Type B pancreatic cell (in vitro differentiated cells): Measurements from ENCODE around the gene GATA6. TPM values are rescaled to one million over a fixed set of nuclear protein-coding genes. Genes with fewer than 3 reads are reported as not detected.
A peak's percentile ranks its signal among the peaks of the same experiment; 100 is the strongest.

ENCODE experiments used
- DNase-seq: peaks from one replicate; pipeline ENCODE4 v3.0.0; 2021; ENCODE audit warnings: mixed read lengths; ENCODE audit not compliant: unreplicated experiment; ENCODE audit errors: extremely low spot score
- H3K27ac Mint-ChIP-seq: 2 replicates; pipeline ENCODE4 v1.8.0; 2021; ENCODE audit warnings: mild to moderate bottlenecking, mixed read lengths
- H3K27me3 Mint-ChIP-seq: 2 replicates; pipeline ENCODE4 v1.8.0; 2021; ENCODE audit warnings: mixed read lengths
- H3K36me3 Mint-ChIP-seq: 2 replicates; pipeline ENCODE4 v1.8.0; 2021; ENCODE audit warnings: mixed read lengths
- H3K4me1 Mint-ChIP-seq: one replicate; pipeline ENCODE4 v1.8.0; 2021; ENCODE audit warnings: mixed read lengths; ENCODE audit not compliant: unreplicated experiment
- H3K4me3 Mint-ChIP-seq: 2 replicates; pipeline ENCODE4 v1.8.0; 2021; ENCODE audit warnings: mild to moderate bottlenecking, mixed read lengths
- H3K9me3 Mint-ChIP-seq: 2 replicates; pipeline ENCODE4 v1.8.0; 2021; ENCODE audit warnings: mixed read lengths
- total RNA-seq: library from RNA; stranded (reverse); gene quantifications from 2 replicates; pipeline ENCODE4 v1.2.1, GENCODE V29; 2021; ENCODE audit warnings: low replicate concordance
- TF ChIP-seq, protein P1 (sequence below): fragments of 200-600 bp; sonication (generic); conservative IDR thresholded peaks from 2 replicates; pipeline ENCODE4 v1.5.0; 2021; ENCODE audit warnings: antibody characterized with exemption, mild to moderate bottlenecking

The GATA6 gene
- total RNA-seq, 1 donor from 2014 or later: 37.7 TPM

DNA sequence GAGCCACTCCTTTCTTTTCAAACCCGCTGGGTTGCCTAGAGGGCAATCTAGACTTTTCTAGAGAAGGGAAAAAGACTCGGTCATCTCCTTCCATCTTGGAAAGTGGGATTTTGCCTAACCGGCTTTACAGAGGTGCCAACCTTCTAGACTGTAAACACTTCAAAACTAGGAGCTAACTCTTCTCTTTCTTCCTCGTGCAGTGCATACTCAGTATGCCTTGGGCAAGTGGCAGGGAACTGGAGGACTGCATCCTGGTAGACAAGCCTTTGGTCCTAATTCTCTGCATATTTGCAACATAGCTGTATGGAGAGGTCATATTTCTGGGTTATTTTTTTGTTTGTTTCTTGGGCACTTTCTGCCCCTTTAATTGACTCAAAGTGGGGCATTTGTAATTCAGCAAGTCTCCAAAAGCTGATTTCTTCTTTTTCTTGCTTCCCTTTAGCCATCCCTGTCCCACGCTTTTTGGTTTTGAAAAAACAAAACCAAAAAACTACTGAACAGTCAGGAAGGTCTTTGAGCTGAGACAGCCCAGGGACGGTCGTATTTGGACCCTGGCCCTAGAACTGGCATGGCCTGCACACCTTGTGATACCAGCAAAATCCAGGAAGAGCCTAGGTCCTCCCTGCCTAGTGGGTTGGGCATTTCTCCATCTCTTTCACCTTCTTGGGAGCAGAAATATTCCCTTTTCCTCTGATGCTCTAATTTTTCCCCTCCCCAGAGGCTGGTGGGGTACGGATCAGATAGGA, 5.8 kb upstream of the GATA6 start:
- no peak for DNase-seq
- Mint-ChIP-seq H3K27ac (peak overlapping the region; percentile 52), H3K9me3 (no peaks in the 10 kb centered on the region), H3K27me3 (peaks cover 81% of the 10 kb centered on the region), H3K36me3 (no peaks in the 10 kb centered on the region), H3K4me3 (peak overlapping the region; percentile 76), H3K4me1 (peaks cover 8% of the 10 kb centered on the region)
- TF ChIP-seq, protein P1, sequence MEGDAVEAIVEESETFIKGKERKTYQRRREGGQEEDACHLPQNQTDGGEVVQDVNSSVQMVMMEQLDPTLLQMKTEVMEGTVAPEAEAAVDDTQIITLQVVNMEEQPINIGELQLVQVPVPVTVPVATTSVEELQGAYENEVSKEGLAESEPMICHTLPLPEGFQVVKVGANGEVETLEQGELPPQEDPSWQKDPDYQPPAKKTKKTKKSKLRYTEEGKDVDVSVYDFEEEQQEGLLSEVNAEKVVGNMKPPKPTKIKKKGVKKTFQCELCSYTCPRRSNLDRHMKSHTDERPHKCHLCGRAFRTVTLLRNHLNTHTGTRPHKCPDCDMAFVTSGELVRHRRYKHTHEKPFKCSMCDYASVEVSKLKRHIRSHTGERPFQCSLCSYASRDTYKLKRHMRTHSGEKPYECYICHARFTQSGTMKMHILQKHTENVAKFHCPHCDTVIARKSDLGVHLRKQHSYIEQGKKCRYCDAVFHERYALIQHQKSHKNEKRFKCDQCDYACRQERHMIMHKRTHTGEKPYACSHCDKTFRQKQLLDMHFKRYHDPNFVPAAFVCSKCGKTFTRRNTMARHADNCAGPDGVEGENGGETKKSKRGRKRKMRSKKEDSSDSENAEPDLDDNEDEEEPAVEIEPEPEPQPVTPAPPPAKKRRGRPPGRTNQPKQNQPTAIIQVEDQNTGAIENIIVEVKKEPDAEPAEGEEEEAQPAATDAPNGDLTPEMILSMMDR: no peak

DNA sequence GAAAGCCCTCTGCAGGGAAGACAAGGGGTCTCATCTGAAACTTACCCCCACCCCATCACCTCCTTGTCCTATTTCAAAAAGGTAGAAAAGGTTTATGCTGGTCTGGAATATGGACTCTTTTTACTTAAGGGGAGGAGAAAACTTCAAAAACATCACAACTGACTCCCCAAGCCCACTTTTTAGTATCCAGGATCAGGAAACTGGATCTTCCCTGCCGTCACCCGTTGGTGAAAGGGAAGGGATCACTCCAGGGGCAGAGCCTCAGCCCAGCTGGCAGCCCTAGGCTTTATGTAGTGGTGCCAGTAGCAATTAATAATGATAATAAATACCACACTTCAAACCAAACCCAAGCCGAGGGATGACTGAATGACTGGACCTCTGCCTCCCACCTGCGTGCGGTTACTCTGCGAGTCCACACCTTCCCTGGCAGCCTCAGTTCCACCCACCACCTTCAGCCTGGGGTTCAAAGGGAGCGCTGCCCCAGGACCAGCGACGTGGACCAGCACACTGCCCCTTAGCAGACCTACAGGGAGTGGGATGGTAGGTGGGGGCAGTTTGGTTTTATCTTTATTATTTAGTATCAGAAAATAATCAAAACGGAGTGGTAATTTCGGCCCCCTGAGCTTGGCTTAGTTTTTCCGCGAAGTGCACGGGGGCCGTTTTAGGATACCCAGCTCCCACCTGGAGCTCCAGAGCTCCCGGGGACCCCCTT, 4.9 kb upstream of the GATA6 start:
- H3K36me3 Mint-ChIP-seq: no peaks in the 10 kb centered on the region
- H3K9me3 Mint-ChIP-seq: no peaks in the 10 kb centered on the region
- TF ChIP-seq, protein P1: no peak
- peak overlapping the region; percentile 76 for H3K4me3 Mint-ChIP-seq
- H3K27ac Mint-ChIP-seq: peak overlapping the region; percentile 65
- H3K4me1 Mint-ChIP-seq: peaks cover 8% of the 10 kb centered on the region
- peaks cover 83% of the 10 kb centered on the region for H3K27me3 Mint-ChIP-seq
- DNase-seq: no peak

DNA sequence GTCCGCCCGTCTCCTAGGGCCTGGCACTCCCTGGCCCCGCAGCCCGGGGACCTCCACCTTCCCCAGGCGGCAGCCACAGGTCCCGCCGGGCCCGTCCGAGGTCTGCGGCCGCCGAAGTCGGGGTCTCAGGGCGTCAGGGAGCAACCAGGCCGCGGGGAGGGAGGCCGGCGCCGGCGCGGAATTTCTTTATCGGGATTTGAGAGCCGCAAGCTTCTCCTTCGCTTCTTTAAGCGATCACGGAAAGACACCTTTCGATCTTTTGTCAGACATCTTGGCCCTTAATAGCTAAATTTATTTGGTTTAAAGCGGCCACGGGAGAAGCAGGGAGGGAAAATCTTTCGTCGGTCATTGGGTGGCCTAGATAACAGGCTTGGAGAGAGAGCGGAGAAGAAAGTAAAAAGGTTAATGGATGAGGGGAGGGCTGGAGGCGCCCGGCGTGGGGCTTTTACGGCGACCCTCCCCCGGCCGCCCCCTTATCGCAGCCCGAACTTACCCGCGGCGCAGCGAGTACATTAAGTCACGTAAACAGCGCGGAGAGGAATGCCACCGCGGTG, 4.3 kb upstream of the GATA6 start:
- H3K9me3 Mint-ChIP-seq: no peaks in the 10 kb centered on the region
- DNase-seq: no peak
- H3K4me1 Mint-ChIP-seq: peaks cover 8% of the 10 kb centered on the region
- TF ChIP-seq, protein P1: no peak
- H3K27me3 Mint-ChIP-seq: peaks cover 88% of the 10 kb centered on the region
- H3K36me3 Mint-ChIP-seq: no peaks in the 10 kb centered on the region
- peak overlapping the region; percentile 83 for H3K27ac Mint-ChIP-seq
- peak overlapping the region; percentile 90 for H3K4me3 Mint-ChIP-seq

DNA sequence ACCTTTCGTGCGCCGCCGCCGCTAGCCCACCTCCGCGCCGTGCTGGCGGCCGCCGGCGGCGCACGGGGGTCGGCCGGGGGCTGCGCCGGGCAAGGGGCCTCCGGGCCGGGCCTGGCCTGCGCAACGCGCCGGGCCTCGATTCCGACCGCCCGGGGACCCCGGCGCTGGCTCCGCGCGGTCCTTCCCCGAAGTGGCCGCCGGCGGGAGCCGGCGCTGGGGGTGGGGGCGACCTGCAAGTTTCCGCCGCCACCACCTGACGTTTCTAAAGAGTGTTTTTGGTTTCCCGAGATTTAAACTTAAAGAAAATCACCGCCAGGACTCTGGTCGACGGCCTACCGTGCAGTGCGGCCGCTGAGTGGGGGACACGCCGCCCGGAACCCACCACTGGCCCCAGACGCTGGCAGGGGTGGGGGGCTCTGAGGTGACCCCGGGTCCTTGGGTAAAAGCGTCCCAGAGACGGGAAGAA, 3.8 kb upstream of the GATA6 start:
- DNase-seq: no peak
- Mint-ChIP-seq H3K9me3 (no peaks in the 10 kb centered on the region), H3K4me1 (peaks cover 10% of the 10 kb centered on the region), H3K36me3 (no peaks in the 10 kb centered on the region), H3K27ac (peak overlapping the region; percentile 93), H3K4me3 (peak overlapping the region; percentile 91), H3K27me3 (peaks cover 88% of the 10 kb centered on the region)
- TF ChIP-seq, protein P1: no peak

DNA sequence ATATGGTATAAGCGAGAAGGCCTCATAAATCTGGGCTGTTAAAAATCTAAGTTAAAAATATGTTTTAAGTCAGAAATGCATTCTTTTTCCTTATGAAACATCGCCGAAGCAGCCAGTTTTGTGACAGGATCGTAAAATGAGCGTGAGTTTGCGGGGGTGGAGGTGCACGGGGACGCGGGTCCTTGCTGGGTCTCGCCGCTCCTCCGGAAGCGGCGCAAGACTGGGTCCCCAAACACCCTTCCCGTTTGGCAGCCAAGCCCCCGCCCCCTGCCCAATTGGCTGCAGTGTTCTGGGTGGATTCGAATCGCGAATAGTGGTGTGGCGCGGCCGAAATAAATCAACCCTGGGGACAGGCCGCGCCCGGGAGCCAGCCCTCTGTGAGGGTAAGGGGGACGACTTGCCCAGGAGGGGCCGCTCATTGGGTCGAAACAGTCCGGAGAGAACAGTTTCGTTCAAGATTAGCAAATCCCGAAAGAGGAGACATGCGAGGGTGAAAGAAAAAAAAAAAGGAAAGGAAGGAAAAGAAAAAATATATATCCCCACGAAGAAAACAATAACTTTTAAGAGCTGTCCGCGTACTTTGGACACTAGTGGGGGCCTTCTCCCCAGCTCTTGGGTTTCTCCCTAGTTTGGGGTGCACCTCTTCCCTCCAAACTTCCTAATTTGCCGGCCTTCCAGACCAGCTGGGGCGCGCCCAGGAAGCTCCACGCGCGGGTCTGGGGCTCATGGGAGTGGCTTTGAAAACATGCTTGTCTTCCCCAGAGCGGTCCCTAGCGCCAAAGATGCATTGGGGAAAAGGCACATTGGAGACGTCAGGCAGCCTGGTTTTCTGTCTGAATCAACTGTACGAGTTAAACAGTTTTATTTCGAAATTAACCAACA, 3.1 kb upstream of the GATA6 start:
- peak overlapping the region; percentile 91 for H3K4me3 Mint-ChIP-seq
- peaks cover 86% of the 10 kb centered on the region for H3K27me3 Mint-ChIP-seq
- no peak for DNase-seq
- no peaks in the 10 kb centered on the region for H3K36me3 Mint-ChIP-seq
- H3K4me1 Mint-ChIP-seq: peaks cover 7% of the 10 kb centered on the region
- TF ChIP-seq, protein P1: no peak
- no peaks in the 10 kb centered on the region for H3K9me3 Mint-ChIP-seq
- H3K27ac Mint-ChIP-seq: peak overlapping the region; percentile 93
